WTC11 (cell line): ENCODE measurements around the gene UBB. TPM values are rescaled to one million over a fixed set of nuclear protein-coding genes. Genes with fewer than 3 reads are reported as not detected.

ENCODE experiments used
- ATAC-seq: fragments of 200-7000 bp; cut with Tn5 transposase; 2 replicates; pipeline ENCODE4 v1.10.0; 2021; ENCODE audit warnings: mild to moderate bottlenecking, moderate library complexity
- CTCF ChIA-PET: fragments of 300-600 bp; sonication (Branson Sonifier 250); formaldehyde crosslinking; loops from one replicate; lab custom pipeline; 2021; ENCODE audit warnings: antibody characterized with exemption; lab: Charles Lee
- POLR2A ChIA-PET: fragments of 350-600 bp; sonication (Branson Sonifier 250); formaldehyde crosslinking; loops from one replicate; lab custom pipeline; 2021; ENCODE audit warnings: antibody characterized with exemption; lab: Charles Lee
- DNase-seq: peaks from one replicate; pipeline ENCODE4 v3.0.0; 2021; ENCODE audit warnings: low spot score
- H3K27ac Mint-ChIP-seq: 2 replicates; pipeline ENCODE4 v1.8.0; 2021; ENCODE audit warnings: mixed read lengths
- H3K27me3 Mint-ChIP-seq: 2 replicates; pipeline ENCODE4 v1.8.0; 2021; ENCODE audit warnings: low read depth, mild to moderate bottlenecking, moderate library complexity, mixed read lengths
- H3K36me3 Mint-ChIP-seq: 2 replicates; pipeline ENCODE4 v1.8.0; 2021; ENCODE audit warnings: mixed read lengths
- H3K4me1 Mint-ChIP-seq: 2 replicates; pipeline ENCODE4 v1.8.0; 2022; ENCODE audit warnings: mixed read lengths
- H3K4me3 Mint-ChIP-seq: 2 replicates; pipeline ENCODE4 v1.8.0; 2021; ENCODE audit warnings: mild to moderate bottlenecking, moderate library complexity, mixed read lengths
- H3K9me3 Mint-ChIP-seq: 2 replicates; pipeline ENCODE4 v1.8.0; 2021; ENCODE audit warnings: mixed read lengths
- CREB1 ChIP-seq: sonication (generic); formaldehyde crosslinking; IDR thresholded peaks from 2 replicates; pipeline ENCODE4 v1.8.0; 2023; ENCODE audit warnings: mild to moderate bottlenecking, missing genetic modification reagents
- ESRRA ChIP-seq: sonication (generic); formaldehyde crosslinking; IDR thresholded peaks from 2 replicates; pipeline ENCODE4 v1.8.1; 2022; ENCODE audit warnings: mild to moderate bottlenecking, missing genetic modification reagents, borderline replicate concordance
- FOXK1 ChIP-seq: sonication (generic); formaldehyde crosslinking; IDR thresholded peaks from 2 replicates; pipeline ENCODE4 v1.8.0; 2022; ENCODE audit warnings: mild to moderate bottlenecking, moderate library complexity, missing genetic modification reagents
- JUN ChIP-seq: sonication (generic); formaldehyde crosslinking; IDR thresholded peaks from 2 replicates; pipeline ENCODE4 v1.8.0; 2023; ENCODE audit warnings: mild to moderate bottlenecking, missing genetic modification reagents
- MYBL2 ChIP-seq: sonication (generic); formaldehyde crosslinking; IDR thresholded peaks from 2 replicates; pipeline ENCODE4 v1.8.1; 2023; ENCODE audit warnings: mild to moderate bottlenecking, moderate library complexity, missing genetic modification reagents
- NR2C2 ChIP-seq: sonication (generic); formaldehyde crosslinking; IDR thresholded peaks from 2 replicates; pipeline ENCODE4 v1.8.0; 2022; ENCODE audit warnings: mild to moderate bottlenecking, missing genetic modification reagents
- TCF7 ChIP-seq: sonication (generic); formaldehyde crosslinking; IDR thresholded peaks from 2 replicates; pipeline ENCODE4 v1.8.0; 2022; ENCODE audit warnings: mild to moderate bottlenecking, low read depth, missing genetic modification reagents, moderate library complexity
- ZNF121 ChIP-seq: sonication (generic); formaldehyde crosslinking; IDR thresholded peaks from 2 replicates; pipeline ENCODE4 v1.8.0; 2023; ENCODE audit warnings: missing genetic modification reagents
- ZNF263 ChIP-seq: sonication (generic); formaldehyde crosslinking; IDR thresholded peaks from 2 replicates; pipeline ENCODE4 v1.8.1; 2022; ENCODE audit warnings: low read depth, mild to moderate bottlenecking, moderate library complexity, missing genetic modification reagents
- ZNF317 ChIP-seq: sonication (generic); formaldehyde crosslinking; IDR thresholded peaks from 2 replicates; pipeline ENCODE4 v1.8.1; 2023; ENCODE audit warnings: low read depth, mild to moderate bottlenecking, moderate library complexity, missing genetic modification reagents, borderline replicate concordance
- ZNF396 ChIP-seq: fragments of 250-450 bp; sonication (Bioruptor Pico); IDR thresholded peaks from 2 replicates; pipeline ENCODE4 v1.8.0; 2021; ENCODE audit warnings: mild to moderate bottlenecking, moderate library complexity, borderline replicate concordance
- ZNF416 ChIP-seq: fragments of 250-450 bp; sonication (Bioruptor Pico); IDR thresholded peaks from 2 replicates; pipeline ENCODE4 v1.9.0; 2021; ENCODE audit warnings: mild to moderate bottlenecking, inconsistent platforms
- ZNF671 ChIP-seq: fragments of 250-450 bp; sonication (Bioruptor Pico); IDR thresholded peaks from 2 replicates; pipeline ENCODE4 v1.8.0; 2021; ENCODE audit warnings: mild to moderate bottlenecking
- total RNA-seq: library from RNA; stranded (reverse); gene quantifications from 3 replicates; pipeline ENCODE4 v1.2.3, GENCODE V29; 2021
- TF ChIP-seq, protein P1 (sequence below): fragments of 250-450 bp; sonication (Bioruptor Pico); conservative IDR thresholded peaks from 2 replicates; pipeline ENCODE4 v1.9.0; 2021; ENCODE audit warnings: mild to moderate bottlenecking
- TF ChIP-seq, protein P2 (sequence below): sonication (generic); formaldehyde crosslinking; conservative IDR thresholded peaks from 2 replicates; pipeline ENCODE4 v1.8.1; 2022; ENCODE audit warnings: mild to moderate bottlenecking, missing genetic modification reagents
- TF ChIP-seq, protein P3 (sequence below): sonication (generic); formaldehyde crosslinking; IDR thresholded peaks from 2 replicates; pipeline ENCODE4 v1.8.0; 2023; ENCODE audit warnings: missing genetic modification reagents
- TF ChIP-seq, protein P4 (sequence below): sonication (generic); formaldehyde crosslinking; IDR thresholded peaks from 2 replicates; pipeline ENCODE4 v1.8.1; 2022; ENCODE audit warnings: low read depth, mild to moderate bottlenecking, moderate library complexity, missing genetic modification reagents, borderline replicate concordance
- TF ChIP-seq, protein P5 (sequence below): sonication (generic); formaldehyde crosslinking; IDR thresholded peaks from 2 replicates; pipeline ENCODE4 v1.8.1; 2023; ENCODE audit warnings: mild to moderate bottlenecking, missing genetic modification reagents, moderate library complexity
- TF ChIP-seq, protein P6 (sequence below): fragments of 250-450 bp; sonication (Bioruptor Pico); IDR thresholded peaks from 2 replicates; pipeline ENCODE4 v2.1.2; 2022; ENCODE audit warnings: mild to moderate bottlenecking, moderate library complexity
- TF ChIP-seq, protein P7 (sequence below): sonication (generic); formaldehyde crosslinking; IDR thresholded peaks from 2 replicates; pipeline ENCODE4 v1.8.1; 2023; ENCODE audit warnings: mild to moderate bottlenecking, missing genetic modification reagents
- TF ChIP-seq, protein P8 (sequence below): sonication (generic); formaldehyde crosslinking; IDR thresholded peaks from 2 replicates; pipeline ENCODE4 v1.8.1; 2022; ENCODE audit warnings: missing genetic modification reagents, borderline replicate concordance

UBB gene
- total RNA-seq, 1 experiment from 2014 or later, result 1,216 TPM

DNA sequence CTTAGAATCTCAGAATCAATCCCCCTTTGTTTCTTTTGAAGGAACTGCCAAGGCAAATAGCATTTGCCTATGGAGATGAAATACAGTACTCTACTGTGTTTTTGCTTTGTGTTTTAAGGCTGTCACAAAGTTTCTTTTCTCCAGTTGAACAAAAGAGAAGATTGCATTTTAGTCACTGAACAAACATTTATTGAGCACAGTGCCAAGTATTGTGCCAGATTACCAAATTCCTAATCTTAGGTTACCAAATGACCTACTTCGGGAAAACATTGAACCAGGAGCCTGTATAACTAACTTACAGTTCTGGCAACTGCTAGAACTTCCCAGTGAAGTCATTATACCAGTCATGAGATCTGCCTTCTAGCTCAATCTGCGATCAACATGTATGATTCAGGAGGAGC is 3.0 kb upstream of the UBB start (continued):
- TF ChIP-seq ZNF396 (CRISPR knock-in tag), result no peak
- TF ChIP-seq, all 79 proteins: peak for 0

DNA sequence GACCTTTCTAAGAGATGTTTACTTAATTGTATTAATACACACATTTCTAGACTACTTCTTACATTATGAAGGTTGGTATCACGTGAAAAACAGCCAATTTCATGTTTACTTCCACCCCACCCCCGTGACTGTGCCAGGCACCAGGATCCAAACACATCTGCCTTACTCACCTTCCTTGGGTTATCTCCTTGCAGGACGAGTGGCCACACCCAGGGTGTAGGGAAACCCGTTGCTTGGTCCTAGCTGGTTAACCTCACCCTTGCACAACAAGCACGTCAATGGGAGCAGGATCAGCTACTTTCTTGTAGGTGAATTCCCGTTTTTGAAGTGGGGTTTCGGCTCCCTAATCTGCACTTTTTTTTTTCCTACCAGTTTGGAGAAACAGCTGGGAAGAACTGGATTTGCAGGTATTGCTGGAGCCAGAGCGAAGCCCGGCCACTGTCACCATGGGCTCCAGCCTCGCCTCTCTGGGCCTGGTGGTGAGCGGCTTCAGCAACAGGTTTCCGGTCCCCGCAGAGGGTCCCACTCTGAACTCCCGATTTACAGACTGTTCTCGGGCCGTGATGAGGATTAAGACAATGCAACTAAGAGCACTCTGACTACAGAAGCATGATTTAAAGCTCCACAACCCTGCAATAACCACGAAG is 2.1 kb upstream of the UBB start:
- CTCF ChIA-PET, result interaction anchor here (0.9 to 7.8 kb wide), 4 partner anchors 15 to 93 kb away, joined by 3 to 78 read pairs (median 6); partner anchors contain the start of genes CENPV and TRPV2
- no peaks in the 10 kb centered on the region for H3K9me3 Mint-ChIP-seq
- peaks cover 23% of the 10 kb centered on the region for H3K4me1 Mint-ChIP-seq
- H3K36me3 Mint-ChIP-seq, result peaks cover 26% of the 10 kb centered on the region
- DNase-seq, result no peak
- ATAC-seq, result 0 out of 2 replicates have a peak, but pooled peaks have one; percentile 4
- POLR2A ChIA-PET, result interaction anchor here (0.7 kb wide), 1 partner anchor 27 kb away, joined by 3 read pairs; no protein-coding TSS in a partner anchor
- peak overlapping the region; percentile 57 for H3K27ac Mint-ChIP-seq
- no peaks in the 10 kb centered on the region for H3K27me3 Mint-ChIP-seq
- no peak overlapping the region for H3K4me3 Mint-ChIP-seq
- TF ChIP-seq TCF7 (CRISPR knock-in tag) (no peak), ZNF416 (CRISPR knock-in tag) (no peak), JUN (CRISPR knock-in tag) (no peak), MYBL2 (CRISPR knock-in tag) (no peak), ZNF121 (CRISPR knock-in tag) (no peak), ZNF263 (no peak)
- TF ChIP-seq, protein P1, sequence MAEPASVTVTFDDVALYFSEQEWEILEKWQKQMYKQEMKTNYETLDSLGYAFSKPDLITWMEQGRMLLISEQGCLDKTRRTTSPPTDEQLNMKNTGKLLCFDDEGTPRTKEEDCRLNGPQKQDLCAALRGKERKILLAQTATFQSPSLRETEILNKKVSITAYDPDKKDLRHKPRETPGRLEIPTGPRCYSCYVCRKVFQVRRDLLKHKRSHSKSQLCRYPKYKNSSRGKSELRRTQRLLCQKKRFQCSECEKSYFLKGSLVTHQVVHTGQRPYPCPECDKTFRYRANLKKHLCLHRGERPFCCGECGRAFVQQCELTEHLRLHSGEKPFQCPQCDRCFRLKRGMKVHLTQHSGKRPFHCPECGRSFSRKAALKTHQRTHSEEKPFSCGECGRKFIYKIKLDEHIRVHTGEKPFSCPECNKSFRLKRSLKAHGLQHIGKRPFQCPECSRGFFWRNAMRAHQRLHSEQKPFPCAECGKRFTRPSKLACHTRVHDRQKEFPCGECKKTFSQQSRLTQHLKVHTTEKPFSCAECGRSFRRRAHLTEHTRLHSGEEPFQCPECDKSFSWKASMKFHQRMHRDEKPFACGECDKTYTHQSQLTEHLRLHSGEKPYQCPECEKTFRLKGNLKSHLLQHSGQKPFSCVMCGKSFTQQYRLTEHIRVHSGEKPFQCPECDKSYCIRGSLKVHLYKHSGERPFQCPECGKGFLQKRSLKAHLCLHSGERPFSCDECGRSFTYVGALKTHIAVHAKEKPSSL (CRISPR knock-in tag), result no peak
- TF ChIP-seq, protein P2, sequence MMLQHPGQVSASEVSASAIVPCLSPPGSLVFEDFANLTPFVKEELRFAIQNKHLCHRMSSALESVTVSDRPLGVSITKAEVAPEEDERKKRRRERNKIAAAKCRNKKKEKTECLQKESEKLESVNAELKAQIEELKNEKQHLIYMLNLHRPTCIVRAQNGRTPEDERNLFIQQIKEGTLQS (CRISPR knock-in tag), result no peak

DNA sequence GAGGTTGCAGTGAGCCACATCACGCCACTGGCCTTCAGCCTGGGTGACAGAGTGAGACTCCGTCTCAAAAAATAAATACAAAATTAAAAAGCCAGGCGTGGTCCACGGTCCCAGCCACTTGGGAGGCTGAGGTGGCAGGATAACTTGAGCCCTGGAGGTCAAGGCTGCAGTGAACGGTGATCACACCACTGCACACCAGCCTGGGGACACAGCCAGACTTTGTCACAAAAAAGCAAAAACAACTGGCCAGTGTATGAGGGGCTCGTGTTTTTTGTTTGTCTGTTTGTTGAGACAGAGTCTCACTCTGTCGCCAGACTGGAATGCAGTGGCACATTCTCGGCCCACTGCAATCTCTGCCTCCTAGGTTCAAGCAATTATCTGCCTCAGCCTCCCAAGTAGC is 1.2 kb upstream of the UBB start:
- Mint-ChIP-seq H3K4me3 (no peak overlapping the region), H3K27me3 (no peaks in the 10 kb centered on the region), H3K27ac (no peak overlapping the region), H3K36me3 (peaks cover 28% of the 10 kb centered on the region), H3K4me1 (peaks cover 25% of the 10 kb centered on the region), H3K9me3 (no peaks in the 10 kb centered on the region)
- ATAC-seq (no peak), DNase-seq (no peak)
- ChIA-PET POLR2A (no interaction called here), CTCF (interaction anchor here (1.6 to 7.8 kb wide), 3 partner anchors 16 to 59 kb away, joined by 7 to 78 read pairs (median 12); no protein-coding TSS in a partner anchor)
- TF ChIP-seq NR2C2 (no peak), ZNF671 (CRISPR knock-in tag) (no peak), ZNF317 (CRISPR knock-in tag) (no peak), CREB1 (no peak), ESRRA (CRISPR knock-in tag) (no peak), ZNF121 (CRISPR knock-in tag) (no peak), FOXK1 (CRISPR knock-in tag) (no peak)
- TF ChIP-seq, protein P3, sequence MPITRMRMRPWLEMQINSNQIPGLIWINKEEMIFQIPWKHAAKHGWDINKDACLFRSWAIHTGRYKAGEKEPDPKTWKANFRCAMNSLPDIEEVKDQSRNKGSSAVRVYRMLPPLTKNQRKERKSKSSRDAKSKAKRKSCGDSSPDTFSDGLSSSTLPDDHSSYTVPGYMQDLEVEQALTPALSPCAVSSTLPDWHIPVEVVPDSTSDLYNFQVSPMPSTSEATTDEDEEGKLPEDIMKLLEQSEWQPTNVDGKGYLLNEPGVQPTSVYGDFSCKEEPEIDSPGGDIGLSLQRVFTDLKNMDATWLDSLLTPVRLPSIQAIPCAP (CRISPR knock-in tag), result no peak
- TF ChIP-seq, protein P4, sequence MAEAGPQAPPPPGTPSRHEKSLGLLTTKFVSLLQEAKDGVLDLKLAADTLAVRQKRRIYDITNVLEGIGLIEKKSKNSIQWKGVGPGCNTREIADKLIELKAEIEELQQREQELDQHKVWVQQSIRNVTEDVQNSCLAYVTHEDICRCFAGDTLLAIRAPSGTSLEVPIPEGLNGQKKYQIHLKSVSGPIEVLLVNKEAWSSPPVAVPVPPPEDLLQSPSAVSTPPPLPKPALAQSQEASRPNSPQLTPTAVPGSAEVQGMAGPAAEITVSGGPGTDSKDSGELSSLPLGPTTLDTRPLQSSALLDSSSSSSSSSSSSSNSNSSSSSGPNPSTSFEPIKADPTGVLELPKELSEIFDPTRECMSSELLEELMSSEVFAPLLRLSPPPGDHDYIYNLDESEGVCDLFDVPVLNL (CRISPR knock-in tag), result no peak
- TF ChIP-seq, protein P5, sequence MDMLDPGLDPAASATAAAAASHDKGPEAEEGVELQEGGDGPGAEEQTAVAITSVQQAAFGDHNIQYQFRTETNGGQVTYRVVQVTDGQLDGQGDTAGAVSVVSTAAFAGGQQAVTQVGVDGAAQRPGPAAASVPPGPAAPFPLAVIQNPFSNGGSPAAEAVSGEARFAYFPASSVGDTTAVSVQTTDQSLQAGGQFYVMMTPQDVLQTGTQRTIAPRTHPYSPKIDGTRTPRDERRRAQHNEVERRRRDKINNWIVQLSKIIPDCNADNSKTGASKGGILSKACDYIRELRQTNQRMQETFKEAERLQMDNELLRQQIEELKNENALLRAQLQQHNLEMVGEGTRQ (CRISPR knock-in tag), result no peak
- TF ChIP-seq, protein P6, sequence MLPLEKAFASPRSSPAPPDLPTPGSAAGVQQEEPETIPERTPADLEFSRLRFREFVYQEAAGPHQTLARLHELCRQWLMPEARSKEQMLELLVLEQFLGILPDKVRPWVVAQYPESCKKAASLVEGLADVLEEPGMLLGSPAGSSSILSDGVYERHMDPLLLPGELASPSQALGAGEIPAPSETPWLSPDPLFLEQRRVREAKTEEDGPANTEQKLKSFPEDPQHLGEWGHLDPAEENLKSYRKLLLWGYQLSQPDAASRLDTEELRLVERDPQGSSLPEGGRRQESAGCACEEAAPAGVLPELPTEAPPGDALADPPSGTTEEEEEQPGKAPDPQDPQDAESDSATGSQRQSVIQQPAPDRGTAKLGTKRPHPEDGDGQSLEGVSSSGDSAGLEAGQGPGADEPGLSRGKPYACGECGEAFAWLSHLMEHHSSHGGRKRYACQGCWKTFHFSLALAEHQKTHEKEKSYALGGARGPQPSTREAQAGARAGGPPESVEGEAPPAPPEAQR, result no peak
- TF ChIP-seq, protein P7, sequence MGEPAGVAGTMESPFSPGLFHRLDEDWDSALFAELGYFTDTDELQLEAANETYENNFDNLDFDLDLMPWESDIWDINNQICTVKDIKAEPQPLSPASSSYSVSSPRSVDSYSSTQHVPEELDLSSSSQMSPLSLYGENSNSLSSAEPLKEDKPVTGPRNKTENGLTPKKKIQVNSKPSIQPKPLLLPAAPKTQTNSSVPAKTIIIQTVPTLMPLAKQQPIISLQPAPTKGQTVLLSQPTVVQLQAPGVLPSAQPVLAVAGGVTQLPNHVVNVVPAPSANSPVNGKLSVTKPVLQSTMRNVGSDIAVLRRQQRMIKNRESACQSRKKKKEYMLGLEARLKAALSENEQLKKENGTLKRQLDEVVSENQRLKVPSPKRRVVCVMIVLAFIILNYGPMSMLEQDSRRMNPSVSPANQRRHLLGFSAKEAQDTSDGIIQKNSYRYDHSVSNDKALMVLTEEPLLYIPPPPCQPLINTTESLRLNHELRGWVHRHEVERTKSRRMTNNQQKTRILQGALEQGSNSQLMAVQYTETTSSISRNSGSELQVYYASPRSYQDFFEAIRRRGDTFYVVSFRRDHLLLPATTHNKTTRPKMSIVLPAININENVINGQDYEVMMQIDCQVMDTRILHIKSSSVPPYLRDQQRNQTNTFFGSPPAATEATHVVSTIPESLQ (CRISPR knock-in tag), result no peak
- TF ChIP-seq, protein P2 (CRISPR knock-in tag), result no peak
- TF ChIP-seq, protein P8, sequence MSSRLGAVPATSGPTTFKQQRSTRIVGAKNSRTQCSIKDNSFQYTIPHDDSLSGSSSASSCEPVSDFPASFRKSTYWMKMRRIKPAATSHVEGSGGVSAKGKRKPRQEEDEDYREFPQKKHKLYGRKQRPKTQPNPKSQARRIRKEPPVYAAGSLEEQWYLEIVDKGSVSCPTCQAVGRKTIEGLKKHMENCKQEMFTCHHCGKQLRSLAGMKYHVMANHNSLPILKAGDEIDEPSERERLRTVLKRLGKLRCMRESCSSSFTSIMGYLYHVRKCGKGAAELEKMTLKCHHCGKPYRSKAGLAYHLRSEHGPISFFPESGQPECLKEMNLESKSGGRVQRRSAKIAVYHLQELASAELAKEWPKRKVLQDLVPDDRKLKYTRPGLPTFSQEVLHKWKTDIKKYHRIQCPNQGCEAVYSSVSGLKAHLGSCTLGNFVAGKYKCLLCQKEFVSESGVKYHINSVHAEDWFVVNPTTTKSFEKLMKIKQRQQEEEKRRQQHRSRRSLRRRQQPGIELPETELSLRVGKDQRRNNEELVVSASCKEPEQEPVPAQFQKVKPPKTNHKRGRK, result no peak
